ENCODE measurements around the gene NREP.
A peak's percentile ranks its signal among the peaks of the same experiment; 100 is the strongest.

The NREP gene

GRCh38 chr5:111757355-111758283 lies 625 bp upstream of the NREP start:
- ChIA-PET POLR2A (ENCODE audit: low non-redundant PET) (no interaction called here), CTCF (interaction anchor here (0.5 to 1.9 kb wide), 13 partner anchors 52 to 994 kb away, joined by 3 to 13 read pairs (median 3); no protein-coding TSS in a partner anchor)
- H3K27ac ChIP-seq = peak overlapping the region; percentile 97
- TF ChIP-seq CTCF (conservative IDR thresholded peaks at IDR 0.05; ENCODE audit: low read depth) = peak; percentile 33; the same call in 1 of the 2 replicates
- peak; percentile 93 for DNase-seq (ENCODE audit: low spot score)

- TF ChIP-seq CTCF (conservative IDR thresholded peaks at IDR 0.05; ENCODE audit: low read depth) = no peak; the same call in 1 of the 2 replicates
- ChIA-PET POLR2A (ENCODE audit: low non-redundant PET) (no interaction called here), CTCF (no interaction called here)
- peak; percentile 10 for DNase-seq (ENCODE audit: low spot score)
- no peak overlapping the region for H3K27ac ChIP-seq
Observed at GRCh38 chr5:111755942-111756381, 1.0 kb downstream of the NREP start.

- no peak overlapping the region for H3K27ac ChIP-seq
- DNase-seq (ENCODE audit: low spot score) = no peak
- POLR2A ChIA-PET (ENCODE audit: low non-redundant PET) = no interaction called here
- TF ChIP-seq CTCF (conservative IDR thresholded peaks at IDR 0.05; ENCODE audit: low read depth) = no peak
- CTCF ChIA-PET = interaction anchor here (0.6 to 0.7 kb wide), 2 partner anchors 101 to 224 kb away, joined by 3 to 6 read pairs; no protein-coding TSS in a partner anchor
Observed at GRCh38 chr5:111755345-111755941, 1.6 kb downstream of the NREP start.

- no peak for TF ChIP-seq CTCF (conservative IDR thresholded peaks at IDR 0.05; ENCODE audit: low read depth)
- ChIA-PET POLR2A (ENCODE audit: low non-redundant PET) (no interaction called here), CTCF (interaction anchor here (0.5 to 0.7 kb wide), 3 partner anchors 25 to 282 kb away, joined by 3 to 4 read pairs (median 3); partner anchors contain the start of gene STARD4)
- DNase-seq (ENCODE audit: low spot score) = no peak
- no peak overlapping the region for H3K27ac ChIP-seq
Observed at GRCh38 chr5:111753884-111754589, 3.0 kb downstream of the NREP start.

- H3K27ac ChIP-seq = no peak overlapping the region
- DNase-seq (ENCODE audit: low spot score) = no peak
- no peak for TF ChIP-seq CTCF (conservative IDR thresholded peaks at IDR 0.05; ENCODE audit: low read depth)
- POLR2A ChIA-PET (ENCODE audit: low non-redundant PET) = no interaction called here
- CTCF ChIA-PET = no interaction called here
Observed at GRCh38 chr5:111752426-111752965, 4.5 kb downstream of the NREP start.

All from RWPE1 (cell line).